ENCODE measurements around the gene FXYD2. TPM values are rescaled to one million over a fixed set of nuclear protein-coding genes. Genes with fewer than 3 reads are reported as not detected.

Gene FXYD2
- total and polyA plus RNA-seq, 10 of the 15 experiments (the other 5 are each of a cell fraction or from before 2014, with no cell fraction given), result 1.2 to 4.5 (median 2.4) TPM

- FAIRE-seq, result no peak
- ChIA-PET RAD21 (ENCODE audit: unreplicated experiment) (no interaction called here), CTCF (interaction anchor here (0.6 to 1.6 kb wide), 3 partner anchors 17 to 35 kb away, joined by 3 to 4 read pairs (median 3); no protein-coding TSS in a partner anchor), POLR2A (no interaction called here), SMC1A (ENCODE audit: uncharacterized antibody, unreplicated experiment) (interaction anchor here (1.2 kb wide), 2 partner anchors 25 to 103 kb away, joined by 3 to 4 read pairs; no protein-coding TSS in a partner anchor)
- H3K4me1 ChIP-seq (ENCODE audit: control insufficient read depth, insufficient read depth, low read length), result no peaks in the 10 kb centered on the region
- H3K27me3 ChIP-seq (replicated peaks in 1 of 2; ENCODE audit: control insufficient read depth in 2 of 2, insufficient read depth in 2 of 2, low read length in 1 of 2), result peaks cover 4 to 10% of the 10 kb centered on the region in 2 experiments; a peak in 3 of 4 replicates
- no peak overlapping the region for H3K9ac ChIP-seq (ENCODE audit: control insufficient read depth, insufficient read depth, low read length)
- no TSS peak for BruUV-seq (replicated peaks)
- WGBS (ENCODE audit: insufficient coverage, insufficient replicate concordance, low lambda C conversion rate, missing lambda C conversion rate), result 0% methylated on average over 5 of the region's 5 CpGs
- in situ Hi-C loops (cut with MboI), result no loop called here
- intact Hi-C loops (cut with micrococcal nuclease; ENCODE audit: unreplicated experiment), result no loop called here
- ATAC-seq, result no peak
- TF ChIP-seq ZZZ3 (IDR thresholded peaks at IDR 0.05; ENCODE audit: control insufficient read depth, insufficient read length, low read depth) (no peak), TCF12 (IDR thresholded peaks at IDR 0.05; ENCODE audit: low read depth, low read length) (no peak), JUND (IDR thresholded peaks at IDR 0.05; ENCODE audit: low read depth, low read length) (no peak), BCL3 (IDR thresholded peaks at IDR 0.05; ENCODE audit: borderline replicate concordance, insufficient read depth, low read depth, low read length, poor library complexity, severe bottlenecking) (no peak)
- H3K4me2 ChIP-seq (ENCODE audit: control insufficient read depth, insufficient read depth), result no peak overlapping the region
- H3K4me3 ChIP-seq, result no peak overlapping the region
- H3K9me3 ChIP-seq (replicated peaks; ENCODE audit: control insufficient read depth, insufficient read depth, low read length), result no peaks in the 10 kb centered on the region
- H2AFZ ChIP-seq (ENCODE audit: control insufficient read depth, low read depth, low read length), result no peak overlapping the region
- no peaks in the 10 kb centered on the region for H4K20me1 ChIP-seq (ENCODE audit: control insufficient read depth, insufficient read depth)
- no peak for DNase-seq (ENCODE audit: low read depth, low spot score)
- H3K79me2 ChIP-seq (ENCODE audit: control insufficient read depth, insufficient read depth, low read length), result no peaks in the 10 kb centered on the region
- H3K36me3 ChIP-seq (ENCODE audit: control insufficient read depth in 2 of 2, insufficient read depth in 2 of 2, low read length in 1 of 2), result no peaks in the 10 kb centered on the region
- no peak overlapping the region for H3K27ac ChIP-seq (ENCODE audit: control insufficient read depth, insufficient read depth)
These were observed 32.3 kb downstream of the FXYD2 start for GRCh38 chr11:117792241-117792640.

GRCh38 chr11:117790279-117790678 lies 34.3 kb downstream of the FXYD2 start:
- no TSS peak for BruUV-seq (replicated peaks)
- SMC1A ChIA-PET (ENCODE audit: uncharacterized antibody, unreplicated experiment), result no interaction called here
- Histone ChIP-seq H2AFZ (ENCODE audit: control insufficient read depth, low read depth, low read length) (no peak overlapping the region), H3K9ac (ENCODE audit: control insufficient read depth, insufficient read depth, low read length) (no peak overlapping the region), H3K36me3 (ENCODE audit: control insufficient read depth in 2 of 2, insufficient read depth in 2 of 2, low read length in 1 of 2) (no peaks in the 10 kb centered on the region), H3K27ac (ENCODE audit: control insufficient read depth, insufficient read depth) (no peak overlapping the region), H3K79me2 (ENCODE audit: control insufficient read depth, insufficient read depth, low read length) (no peaks in the 10 kb centered on the region), H3K27me3 (replicated peaks in 1 of 2; ENCODE audit: control insufficient read depth in 2 of 2, insufficient read depth in 2 of 2, low read length in 1 of 2) (peaks cover 4 to 7% of the 10 kb centered on the region in 2 experiments; a peak in 2 of 4 replicates), H3K9me3 (replicated peaks; ENCODE audit: control insufficient read depth, insufficient read depth, low read length) (no peaks in the 10 kb centered on the region), H4K20me1 (ENCODE audit: control insufficient read depth, insufficient read depth) (no peaks in the 10 kb centered on the region), H3K4me1 (ENCODE audit: control insufficient read depth, insufficient read depth, low read length) (no peaks in the 10 kb centered on the region), H3K4me2 (ENCODE audit: control insufficient read depth, insufficient read depth) (no peak overlapping the region), H3K4me3 (no peak overlapping the region)
- FAIRE-seq (no peak), DNase-seq (ENCODE audit: low read depth, low spot score) (no peak), ATAC-seq (no peak)
- intact Hi-C loops (cut with micrococcal nuclease; ENCODE audit: unreplicated experiment) (no loop called here), in situ Hi-C loops (cut with MboI) (no loop called here)
- no peak for TF ChIP-seq BHLHE40 (IDR thresholded peaks at IDR 0.05; ENCODE audit: borderline replicate concordance in 1 of 2, low read depth in 2 of 2, low read length in 1 of 2)
- WGBS (ENCODE audit: insufficient coverage, insufficient replicate concordance, low lambda C conversion rate, missing lambda C conversion rate), result 2% methylated on average over 3 of the region's 3 CpGs
- CTCF ChIA-PET, result no interaction called here
- RAD21 ChIA-PET (ENCODE audit: unreplicated experiment), result interaction anchor here (1.5 kb wide), 1 partner anchor 10 kb away, joined by 3 read pairs; no protein-coding TSS in a partner anchor
- POLR2A ChIA-PET, result no interaction called here
